Chondrocyte (in vitro differentiated cells): Measurements from ENCODE around the gene OVCH2. TPM values are rescaled to one million over a fixed set of nuclear protein-coding genes. Genes with fewer than 3 reads are reported as not detected.

Experiments
- DNase-seq: peaks from one replicate; pipeline ENCODE4 v3.0.0; 2021; ENCODE audit warnings: mixed read lengths, low spot score
- H3K27ac Mint-ChIP-seq: one replicate; pipeline ENCODE4 v1.8.0; 2021; ENCODE audit warnings: mild to moderate bottlenecking, moderate library complexity, mixed read lengths; ENCODE audit not compliant: unreplicated experiment
- H3K27me3 Mint-ChIP-seq: 2 replicates; pipeline ENCODE4 v1.8.0; 2021; ENCODE audit warnings: low read depth, mixed read lengths
- H3K36me3 Mint-ChIP-seq: 2 replicates; pipeline ENCODE4 v1.8.0; 2021; ENCODE audit warnings: low read depth, mixed read lengths
- H3K4me1 Mint-ChIP-seq: 2 replicates; pipeline ENCODE4 v1.8.0; 2021; ENCODE audit warnings: low read depth, mild to moderate bottlenecking, mixed read lengths
- H3K4me3 Mint-ChIP-seq: one replicate; pipeline ENCODE4 v1.8.0; 2021; ENCODE audit warnings: mild to moderate bottlenecking, moderate library complexity, mixed read lengths; ENCODE audit not compliant: unreplicated experiment
- H3K9me3 Mint-ChIP-seq: 2 replicates; pipeline ENCODE4 v1.8.0; 2021; ENCODE audit warnings: low read depth, mixed read lengths
- CTCF ChIP-seq: fragments of 200-600 bp; sonication (generic); IDR thresholded peaks from 2 replicates; pipeline ENCODE4 v1.5.0; 2021; ENCODE audit warnings: antibody characterized with exemption, mild to moderate bottlenecking, moderate library complexity
- total RNA-seq: library from RNA; stranded (reverse); gene quantifications from 3 replicates; pipeline ENCODE4 v1.2.1, GENCODE V29; 2021

Gene OVCH2
- total RNA-seq, 1 donor from 2014 or later, result 0.67 TPM

DNA sequence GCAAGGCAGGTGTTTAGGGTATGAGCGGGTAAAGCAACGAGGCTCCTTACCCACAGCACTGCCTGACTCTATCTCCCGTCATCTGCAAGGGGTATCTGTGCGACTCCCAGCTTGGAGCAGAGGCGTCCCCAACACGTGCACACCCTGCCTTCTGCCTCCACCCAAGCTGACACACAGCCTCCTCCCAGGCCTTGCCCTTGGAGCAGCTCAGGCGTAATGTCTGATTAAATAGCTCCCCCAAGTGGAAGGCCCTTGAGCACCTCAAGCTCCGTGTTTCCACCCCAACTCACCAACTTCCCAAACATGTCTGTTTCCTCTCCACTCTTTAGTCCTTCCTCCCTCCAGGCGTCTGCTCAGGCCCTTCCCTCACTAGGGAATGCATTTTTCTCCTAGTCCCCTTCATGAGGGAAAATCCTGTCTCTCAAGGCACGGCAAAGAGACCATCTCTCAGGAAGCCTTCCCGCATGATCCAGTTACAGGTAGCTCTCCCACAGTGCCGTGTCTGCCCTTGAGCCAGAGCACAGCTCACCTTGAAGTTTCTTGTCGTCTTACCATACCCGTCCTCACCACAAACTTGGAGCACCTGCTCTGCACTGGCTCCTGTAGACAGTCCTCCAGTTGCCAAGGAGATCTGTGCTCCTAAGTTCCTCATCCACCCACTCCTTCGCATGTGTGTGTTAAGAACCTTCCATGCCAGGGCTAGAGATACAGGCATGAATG, 48.8 kb downstream of the OVCH2 start:
- no peak for DNase-seq
- Mint-ChIP-seq H3K27me3 (no peaks in the 10 kb centered on the region), H3K9me3 (no peaks in the 10 kb centered on the region), H3K27ac (no peak overlapping the region), H3K36me3 (peaks cover 32% of the 10 kb centered on the region), H3K4me1 (no peaks in the 10 kb centered on the region), H3K4me3 (no peak overlapping the region)
- TF ChIP-seq CTCF, result peak; percentile 71

DNA sequence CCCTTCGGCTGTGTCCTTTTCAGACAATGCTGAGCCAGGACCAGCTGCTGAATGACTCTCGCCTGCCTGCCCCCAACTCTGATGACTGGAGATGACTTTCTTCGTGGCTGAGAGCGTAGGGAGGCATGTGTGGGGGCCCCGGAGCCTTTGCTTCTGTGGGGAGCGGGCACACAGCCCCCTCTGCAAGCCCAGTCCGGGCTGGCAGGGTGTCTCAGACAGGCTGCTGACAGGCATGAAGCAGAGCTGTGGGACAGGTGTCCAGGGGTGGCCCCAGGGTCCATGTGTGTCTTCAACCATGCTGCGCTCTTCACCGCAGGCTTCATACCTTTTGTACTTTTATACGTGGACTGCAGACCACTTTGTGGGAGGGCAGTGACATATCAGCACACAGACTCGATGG, 49.6 kb downstream of the OVCH2 start:
- no peak overlapping the region for H3K27ac Mint-ChIP-seq
- no peak overlapping the region for H3K4me3 Mint-ChIP-seq
- no peaks in the 10 kb centered on the region for H3K27me3 Mint-ChIP-seq
- TF ChIP-seq CTCF, result no peak
- no peak for DNase-seq
- H3K4me1 Mint-ChIP-seq, result no peaks in the 10 kb centered on the region
- H3K9me3 Mint-ChIP-seq, result no peaks in the 10 kb centered on the region
- H3K36me3 Mint-ChIP-seq, result peaks cover 40% of the 10 kb centered on the region

GRCh38 chr11:7655253-7656217, 50.7 kb downstream of the OVCH2 start:
- H3K9me3 Mint-ChIP-seq, result no peaks in the 10 kb centered on the region

GRCh38 chr11:7654195-7654705, 52.0 kb downstream of the OVCH2 start:
- no peak overlapping the region for H3K27ac Mint-ChIP-seq
- H3K36me3 Mint-ChIP-seq, result peaks cover 60% of the 10 kb centered on the region
- no peaks in the 10 kb centered on the region for H3K9me3 Mint-ChIP-seq
- no peak for TF ChIP-seq CTCF
- H3K4me3 Mint-ChIP-seq, result no peak overlapping the region
- no peak for DNase-seq
- no peaks in the 10 kb centered on the region for H3K27me3 Mint-ChIP-seq
- no peaks in the 10 kb centered on the region for H3K4me1 Mint-ChIP-seq

More at GRCh38 chr11:7655253-7656217, 50.7 kb downstream of the OVCH2 start:
- no peak for TF ChIP-seq CTCF
- no peaks in the 10 kb centered on the region for H3K27me3 Mint-ChIP-seq
- H3K36me3 Mint-ChIP-seq, result peaks cover 48% of the 10 kb centered on the region
- no peak overlapping the region for H3K27ac Mint-ChIP-seq
- H3K4me1 Mint-ChIP-seq, result no peaks in the 10 kb centered on the region
- DNase-seq, result no peak
- no peak overlapping the region for H3K4me3 Mint-ChIP-seq

DNA sequence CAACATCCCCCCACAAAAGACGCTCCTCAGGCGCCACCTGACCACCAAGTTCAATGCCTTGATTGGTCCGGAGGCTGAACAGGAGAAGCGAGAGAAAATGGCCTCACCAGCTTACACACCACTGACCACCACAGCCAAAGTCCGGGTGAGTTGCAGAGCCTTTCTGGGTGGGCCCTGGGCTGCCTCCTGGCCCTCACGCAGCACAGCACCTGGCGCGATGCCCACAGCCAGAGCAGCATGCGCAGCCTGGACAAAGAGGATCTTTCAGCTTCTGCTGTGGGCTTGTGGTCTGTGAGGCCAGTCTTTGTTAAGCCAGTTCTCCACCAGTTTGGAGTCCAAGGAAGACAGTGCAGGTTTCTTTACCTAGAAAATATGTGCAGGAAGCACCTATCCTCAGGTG, 54.6 kb downstream of the OVCH2 start:
- no peaks in the 10 kb centered on the region for H3K4me1 Mint-ChIP-seq
- TF ChIP-seq CTCF, result no peak
- H3K36me3 Mint-ChIP-seq, result peaks cover 56% of the 10 kb centered on the region
- H3K27ac Mint-ChIP-seq, result no peak overlapping the region
- no peaks in the 10 kb centered on the region for H3K27me3 Mint-ChIP-seq
- H3K9me3 Mint-ChIP-seq, result no peaks in the 10 kb centered on the region
- DNase-seq, result no peak
- H3K4me3 Mint-ChIP-seq, result no peak overlapping the region
